Fibroblast of gingiva (primary cell): ENCODE results near the gene MYO3B.

Experiments
- DNase-seq: peaks from one replicate; pipeline ENCODE4 v3.0.0-alpha.2; 2011; ENCODE audit warnings: low read depth

MYO3B gene

GRCh38 chr2:170695521-170696410 lies 517.8 kb downstream of the MYO3B start:
- DNase-seq, result no peak

DNA sequence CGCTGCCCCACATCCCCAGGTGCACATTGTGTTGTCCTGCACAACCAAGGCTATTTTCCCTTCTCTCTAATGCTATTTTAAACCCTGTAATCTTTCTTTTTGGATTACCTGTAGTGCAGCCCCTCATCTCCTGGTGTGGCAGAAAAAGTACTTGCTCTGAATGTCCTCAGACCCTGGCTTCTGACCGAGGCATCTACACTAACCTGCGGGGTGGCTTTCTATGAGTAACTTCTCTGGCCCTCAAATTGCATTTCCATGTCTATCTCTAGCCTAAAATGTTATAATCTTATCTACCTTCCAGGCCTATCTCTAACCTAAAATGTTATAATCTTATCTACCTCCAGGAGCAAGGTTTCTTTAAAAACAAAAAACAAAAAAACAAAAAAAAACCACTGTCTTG lies 519.0 kb downstream of the MYO3B start:
- DNase-seq, result no peak

- DNase-seq, result no peak
These were observed 523.1 kb downstream of the MYO3B start for GRCh38 chr2:170701011-170701410.

GRCh38 chr2:170703776-170704476 lies 526.0 kb downstream of the MYO3B start:
- DNase-seq, result no peak
